Neural cell (in vitro differentiated cells): Measurements from ENCODE around the gene PTPRN2.

Experiments used
- CTCF ChIP-seq: fragments of 450-650 bp; IDR thresholded peaks from 2 replicates; pipeline ENCODE4 v1.5.1; 2014; ENCODE audit warnings: antibody characterized with exemption, mild to moderate bottlenecking, moderate library complexity; ENCODE audit not compliant: poor library complexity, severe bottlenecking
- EZH2 ChIP-seq: fragments of 200-600, 300-800 bp; shearing (Covaris generic), sonication (generic); IDR thresholded peaks from 2 replicates; pipeline ENCODE4 v1.6.1; 2014; ENCODE audit warnings: antibody characterized with exemption, low read length, borderline replicate concordance, mild to moderate bottlenecking; ENCODE audit not compliant: insufficient read depth, poor library complexity, severe bottlenecking
- POLR2AphosphoS5 ChIP-seq: IDR thresholded peaks from 2 replicates; pipeline ENCODE4 v1.6.1; 2012
- TF ChIP-seq, protein P1 (sequence below): IDR thresholded peaks from 2 replicates; pipeline ENCODE4 v1.6.1; 2012; ENCODE audit warnings: borderline replicate concordance

GRCh38 chr7:157926521-157927150 lies 661.0 kb downstream of the PTPRN2 start:
- TF ChIP-seq CTCF: no peak
- TF ChIP-seq, protein P1, sequence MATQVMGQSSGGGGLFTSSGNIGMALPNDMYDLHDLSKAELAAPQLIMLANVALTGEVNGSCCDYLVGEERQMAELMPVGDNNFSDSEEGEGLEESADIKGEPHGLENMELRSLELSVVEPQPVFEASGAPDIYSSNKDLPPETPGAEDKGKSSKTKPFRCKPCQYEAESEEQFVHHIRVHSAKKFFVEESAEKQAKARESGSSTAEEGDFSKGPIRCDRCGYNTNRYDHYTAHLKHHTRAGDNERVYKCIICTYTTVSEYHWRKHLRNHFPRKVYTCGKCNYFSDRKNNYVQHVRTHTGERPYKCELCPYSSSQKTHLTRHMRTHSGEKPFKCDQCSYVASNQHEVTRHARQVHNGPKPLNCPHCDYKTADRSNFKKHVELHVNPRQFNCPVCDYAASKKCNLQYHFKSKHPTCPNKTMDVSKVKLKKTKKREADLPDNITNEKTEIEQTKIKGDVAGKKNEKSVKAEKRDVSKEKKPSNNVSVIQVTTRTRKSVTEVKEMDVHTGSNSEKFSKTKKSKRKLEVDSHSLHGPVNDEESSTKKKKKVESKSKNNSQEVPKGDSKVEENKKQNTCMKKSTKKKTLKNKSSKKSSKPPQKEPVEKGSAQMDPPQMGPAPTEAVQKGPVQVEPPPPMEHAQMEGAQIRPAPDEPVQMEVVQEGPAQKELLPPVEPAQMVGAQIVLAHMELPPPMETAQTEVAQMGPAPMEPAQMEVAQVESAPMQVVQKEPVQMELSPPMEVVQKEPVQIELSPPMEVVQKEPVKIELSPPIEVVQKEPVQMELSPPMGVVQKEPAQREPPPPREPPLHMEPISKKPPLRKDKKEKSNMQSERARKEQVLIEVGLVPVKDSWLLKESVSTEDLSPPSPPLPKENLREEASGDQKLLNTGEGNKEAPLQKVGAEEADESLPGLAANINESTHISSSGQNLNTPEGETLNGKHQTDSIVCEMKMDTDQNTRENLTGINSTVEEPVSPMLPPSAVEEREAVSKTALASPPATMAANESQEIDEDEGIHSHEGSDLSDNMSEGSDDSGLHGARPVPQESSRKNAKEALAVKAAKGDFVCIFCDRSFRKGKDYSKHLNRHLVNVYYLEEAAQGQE: no peak
- TF ChIP-seq POLR2AphosphoS5: no peak
- TF ChIP-seq EZH2: no peak
